ENCODE results near the gene LDB2. TPM values are rescaled to one million over a fixed set of nuclear protein-coding genes. Genes with fewer than 3 reads are reported as not detected.

The LDB2 gene
- total and polyA plus RNA-seq, 7 donors: 7.0 to 18.9 (median 10.1) TPM

DNA sequence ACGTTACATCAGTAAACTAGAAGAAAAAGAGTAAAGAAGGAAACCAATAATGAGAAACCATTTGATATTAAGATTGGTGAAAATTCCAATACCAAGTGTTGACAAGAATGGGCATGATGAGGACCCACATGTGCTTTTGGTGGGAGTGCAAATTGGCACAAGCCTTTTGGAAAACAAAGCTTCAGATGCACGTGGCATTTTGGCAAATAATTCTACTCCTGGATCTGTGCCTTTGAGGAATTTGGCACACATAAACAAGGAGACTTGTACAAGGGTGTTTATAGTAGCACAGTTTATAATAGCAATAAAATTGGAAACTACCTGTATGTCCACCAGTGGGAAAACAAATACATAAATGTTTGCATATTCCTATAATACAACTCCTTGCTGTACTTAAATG, 347.9 kb downstream of the LDB2 start:
- H3K27ac ChIP-seq: no peak overlapping the region
- intact Hi-C loops (cut with DNase I): no loop called here
- no peak overlapping the region for H3K4me3 ChIP-seq
- ATAC-seq (no peak), DNase-seq (no peak)
- TF ChIP-seq CTCF (IDR thresholded peaks at IDR 0.05): no peak
- no peaks in the 10 kb centered on the region for H3K4me1 ChIP-seq
- no peaks in the 10 kb centered on the region for H3K27me3 ChIP-seq (ENCODE audit: insufficient read depth in 3 of 3, low read length in 2 of 3)
- 44 to 52% (median 51%) methylated on average over 2 of the region's 2 CpGs for WGBS, 3 donors
- H3K9me3 ChIP-seq: no peaks in the 10 kb centered on the region
- H3K36me3 ChIP-seq (ENCODE audit: insufficient read depth in 1 of 2, low read depth in 1 of 2): no peaks in the 10 kb centered on the region

DNA sequence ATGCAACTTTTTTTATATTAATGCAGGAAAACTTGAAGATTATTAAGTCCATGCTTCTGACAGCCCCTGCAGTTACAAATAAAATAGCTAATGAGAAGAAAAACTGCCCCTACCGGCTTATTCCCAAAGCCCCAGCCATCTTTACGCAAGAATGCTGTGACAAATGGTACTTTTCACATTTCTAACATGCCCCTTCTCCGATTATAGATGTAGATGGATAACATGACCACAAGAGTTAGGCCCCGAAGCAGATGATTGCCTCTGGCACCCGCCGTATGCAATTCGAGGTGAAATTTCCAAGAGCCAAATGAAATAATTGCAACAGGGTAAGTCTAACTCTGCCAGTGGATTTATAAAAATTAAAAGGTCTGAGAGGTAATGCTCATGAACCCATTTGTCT, 352.8 kb downstream of the LDB2 start:
- 53 to 61% (median 57%) methylated on average over 7 of the region's 7 CpGs for WGBS, 3 donors
- no peak for TF ChIP-seq CTCF (IDR thresholded peaks at IDR 0.05)
- H3K27me3 ChIP-seq (ENCODE audit: insufficient read depth in 3 of 3, low read length in 2 of 3): no peaks in the 10 kb centered on the region
- H3K9me3 ChIP-seq: no peaks in the 10 kb centered on the region
- DNase-seq (no peak), ATAC-seq (no peak)
- no peaks in the 10 kb centered on the region for H3K36me3 ChIP-seq (ENCODE audit: insufficient read depth in 1 of 2, low read depth in 1 of 2)
- no peak overlapping the region for H3K4me3 ChIP-seq
- H3K4me1 ChIP-seq: no peaks in the 10 kb centered on the region
- no peak overlapping the region for H3K27ac ChIP-seq
- intact Hi-C loops (cut with DNase I): no loop called here

DNA sequence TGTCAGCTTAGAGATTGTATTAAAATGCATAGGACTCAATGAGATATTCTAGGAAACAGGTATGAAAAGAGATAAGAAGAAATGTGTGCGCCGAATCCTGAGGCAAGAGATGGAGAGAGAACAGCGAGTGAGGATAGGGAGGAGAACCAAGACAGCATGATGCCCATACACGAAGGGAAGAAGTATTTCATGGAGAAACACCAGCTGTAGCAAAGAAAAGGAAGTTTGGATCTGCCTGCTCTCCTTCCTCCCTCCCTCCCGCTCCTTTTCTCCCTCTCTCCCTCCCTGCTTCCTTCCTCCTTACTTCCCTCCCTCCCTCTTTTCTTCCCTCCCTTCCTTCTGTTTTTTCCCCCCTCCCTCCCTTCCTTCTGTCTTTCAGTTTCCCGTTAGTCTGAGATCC, 353.6 kb downstream of the LDB2 start:
- no peak for TF ChIP-seq CTCF (IDR thresholded peaks at IDR 0.05)
- no peak for ATAC-seq
- intact Hi-C loops (cut with DNase I): no loop called here

DNA sequence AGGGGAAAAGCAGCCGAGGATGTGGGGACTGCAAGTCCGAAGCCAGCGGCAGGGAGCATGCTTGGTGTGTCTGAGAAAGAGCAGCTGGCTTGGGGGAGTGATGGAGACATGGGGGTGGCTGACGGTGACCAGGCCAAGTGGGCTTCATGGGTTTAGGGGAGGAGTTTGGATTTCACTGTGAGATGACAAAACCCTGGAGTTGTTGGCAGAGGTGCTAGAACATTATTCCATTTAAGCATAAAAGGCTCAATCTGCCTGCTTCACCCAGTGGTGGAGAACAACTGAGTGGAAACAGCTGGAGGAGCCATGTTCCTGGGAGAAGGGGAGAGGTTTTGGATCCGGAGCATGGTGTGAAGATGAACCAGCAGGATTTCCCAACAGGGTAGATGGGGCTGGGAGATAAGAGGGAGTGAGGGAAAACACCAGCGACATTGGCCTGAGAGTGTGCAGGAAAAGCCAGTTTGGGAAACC, 354.2 kb downstream of the LDB2 start:
- Histone ChIP-seq H3K4me3 (no peak overlapping the region), H3K4me1 (no peaks in the 10 kb centered on the region), H3K9me3 (no peaks in the 10 kb centered on the region), H3K27ac (no peak overlapping the region), H3K36me3 (ENCODE audit: insufficient read depth in 1 of 2, low read depth in 1 of 2) (no peaks in the 10 kb centered on the region), H3K27me3 (ENCODE audit: insufficient read depth in 3 of 3, low read length in 2 of 3) (no peaks in the 10 kb centered on the region)
- 32 to 38% (median 33%) methylated on average over 6 of the region's 6 CpGs for WGBS, 3 donors
- intact Hi-C loops (cut with DNase I): no loop called here
- ATAC-seq (no peak), DNase-seq (no peak)
- TF ChIP-seq CTCF (IDR thresholded peaks at IDR 0.05): no peak

More for the DNA sequence above, 353.6 kb downstream of the LDB2 start:
- Histone ChIP-seq H3K4me3 (no peak overlapping the region), H3K27me3 (ENCODE audit: insufficient read depth in 3 of 3, low read length in 2 of 3) (no peaks in the 10 kb centered on the region), H3K9me3 (no peaks in the 10 kb centered on the region), H3K36me3 (ENCODE audit: insufficient read depth in 1 of 2, low read depth in 1 of 2) (no peaks in the 10 kb centered on the region), H3K4me1 (no peaks in the 10 kb centered on the region), H3K27ac (no peak overlapping the region)
- no peak for DNase-seq
- WGBS, 3 donors: 65 to 69% (median 68%) methylated on average over 6 of the region's 6 CpGs

- no peak for TF ChIP-seq CTCF (IDR thresholded peaks at IDR 0.05)
- ATAC-seq: no peak
- intact Hi-C loops (cut with DNase I): no loop called here
Observed at GRCh38 chr4:16537926-16538325, 360.5 kb downstream of the LDB2 start.

More at GRCh38 chr4:16537926-16538325, 360.5 kb downstream of the LDB2 start:
- no peak overlapping the region for H3K4me3 ChIP-seq
- no peaks in the 10 kb centered on the region for H3K9me3 ChIP-seq
- no peak overlapping the region for H3K27ac ChIP-seq
- H3K27me3 ChIP-seq (ENCODE audit: insufficient read depth in 3 of 3, low read length in 2 of 3): no peaks in the 10 kb centered on the region
- H3K36me3 ChIP-seq (ENCODE audit: insufficient read depth in 1 of 2, low read depth in 1 of 2): no peaks in the 10 kb centered on the region
- H3K4me1 ChIP-seq: peaks cover 3% of the 10 kb centered on the region
- DNase-seq: no peak
- 57 to 96% (median 81%) methylated on average over 1 of the region's 1 CpG for WGBS, 3 donors

All from psoas muscle (tissue), 8 donors.